GM18909 (cell line): Measurements from ENCODE around the gene TAS2R5.
"Not testable (repeated sequence)": the region's sequence is repeated elsewhere in the genome, so short reads cannot be mapped to it uniquely, and the experiment has no call there.

Experiments
- ATAC-seq: cut with Tn5 transposase; IDR thresholded peaks from one replicate; pipeline ENCODE4 v1.9.1; 2021; ENCODE audit warnings: mild to moderate bottlenecking; ENCODE audit not compliant: unreplicated experiment, poor library complexity

The TAS2R5 gene, protein sequence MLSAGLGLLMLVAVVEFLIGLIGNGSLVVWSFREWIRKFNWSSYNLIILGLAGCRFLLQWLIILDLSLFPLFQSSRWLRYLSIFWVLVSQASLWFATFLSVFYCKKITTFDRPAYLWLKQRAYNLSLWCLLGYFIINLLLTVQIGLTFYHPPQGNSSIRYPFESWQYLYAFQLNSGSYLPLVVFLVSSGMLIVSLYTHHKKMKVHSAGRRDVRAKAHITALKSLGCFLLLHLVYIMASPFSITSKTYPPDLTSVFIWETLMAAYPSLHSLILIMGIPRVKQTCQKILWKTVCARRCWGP

DNA sequence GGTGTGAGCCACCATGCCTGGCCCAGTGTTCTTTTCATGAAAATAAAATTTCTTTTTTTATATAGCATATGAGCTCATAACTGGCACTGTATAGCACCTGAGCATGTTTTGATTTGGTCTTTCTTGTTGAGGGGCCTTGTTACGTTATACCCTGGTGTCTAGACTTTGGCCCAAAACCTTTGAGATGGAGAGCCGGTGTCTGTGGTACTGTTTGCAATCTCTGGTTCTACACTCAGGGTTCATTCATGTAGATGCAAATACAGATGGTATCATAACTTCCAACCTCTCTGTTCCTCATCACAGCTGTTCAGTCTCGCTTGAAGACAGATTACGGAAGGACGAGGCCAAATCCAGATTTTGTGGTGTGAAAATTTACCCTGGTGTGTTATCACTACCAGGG is at the start of gene TAS2R5:
Gene TAS2R5, plus strand, starts transcription at position 301 of the 400 bp plus-strand sequence. CDS start 145 bp downstream, outside the sequence.
- no peak for ATAC-seq

DNA sequence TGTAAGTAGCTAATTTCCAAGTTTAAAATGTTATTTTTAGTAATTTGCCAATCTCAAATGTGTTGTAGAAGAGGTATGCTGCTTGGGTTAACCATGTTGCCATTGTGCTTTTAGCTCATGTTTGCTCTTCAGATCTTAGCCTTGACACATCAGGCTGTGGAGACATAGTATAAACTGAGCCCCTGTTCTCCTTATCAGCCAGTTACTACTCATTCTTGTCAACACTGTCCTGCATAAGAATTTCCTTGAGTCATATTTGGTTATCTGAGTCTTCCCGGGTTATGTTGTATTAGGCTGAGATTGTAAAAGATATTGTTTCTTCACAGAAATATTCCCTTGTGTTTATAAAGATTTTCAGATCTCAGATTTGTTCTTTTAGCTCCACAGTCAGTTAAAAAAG is 47.8 kb upstream of the TAS2R5 start:
- no peak for ATAC-seq

DNA sequence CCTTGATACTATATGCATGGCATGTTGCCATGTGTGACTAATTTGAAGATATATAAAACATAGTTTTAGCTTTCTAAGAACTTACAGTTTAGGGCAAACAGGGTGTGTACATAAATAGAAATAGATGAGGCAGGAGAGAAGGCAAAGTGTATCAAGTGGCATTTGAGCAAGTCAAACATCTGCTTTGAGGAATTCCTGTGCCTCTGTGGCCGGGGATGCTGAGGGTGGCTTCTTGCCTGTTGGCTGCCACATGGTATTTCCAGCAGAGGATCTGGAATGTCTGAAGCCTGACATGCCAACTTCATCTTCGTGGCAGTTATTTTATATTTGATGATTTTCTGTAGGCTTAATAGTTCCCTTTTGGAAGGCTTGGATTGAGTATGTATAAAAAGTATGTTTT is 45.9 kb upstream of the TAS2R5 start:
- ATAC-seq: no peak

DNA sequence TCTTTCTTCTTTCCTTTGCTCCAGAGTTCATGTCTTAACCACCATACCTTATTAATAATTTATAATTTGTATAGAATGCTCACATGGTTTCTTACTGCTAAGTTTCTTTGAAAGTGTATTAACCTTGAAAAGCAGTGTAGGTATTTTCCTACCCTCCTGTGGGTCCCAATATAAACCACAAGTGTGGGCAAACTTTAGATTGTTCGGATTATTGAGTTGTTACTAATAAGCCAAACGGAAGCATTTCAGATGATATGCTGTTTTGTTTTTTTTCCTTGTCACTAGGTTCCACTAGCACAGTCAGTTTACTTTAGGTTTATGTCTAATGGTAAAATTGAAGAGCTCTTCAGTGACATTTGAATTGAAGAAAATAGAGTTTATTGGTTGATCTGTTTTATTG is 41.6 kb upstream of the TAS2R5 start:
- no peak for ATAC-seq

DNA sequence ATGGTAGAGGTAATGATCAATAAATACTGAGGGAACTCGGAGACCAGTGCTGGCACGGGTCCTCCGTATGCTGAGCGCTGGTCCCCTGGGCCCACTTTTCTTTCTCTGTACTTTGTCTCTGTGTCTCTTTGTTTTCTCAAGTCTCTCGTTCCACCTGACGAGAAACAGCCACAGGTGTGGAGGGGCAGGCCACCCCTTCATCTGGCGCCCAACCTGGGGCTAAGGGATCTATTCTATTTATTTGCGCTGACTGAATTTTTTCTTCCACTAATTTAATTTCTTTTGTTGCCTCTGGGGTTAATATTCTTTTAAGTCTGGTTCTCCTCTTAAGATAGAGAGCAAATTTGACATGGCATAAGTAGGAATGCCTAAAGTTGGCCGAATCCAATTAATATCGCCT is 38.1 kb upstream of the TAS2R5 start:
- not testable (repeated sequence) for ATAC-seq

DNA sequence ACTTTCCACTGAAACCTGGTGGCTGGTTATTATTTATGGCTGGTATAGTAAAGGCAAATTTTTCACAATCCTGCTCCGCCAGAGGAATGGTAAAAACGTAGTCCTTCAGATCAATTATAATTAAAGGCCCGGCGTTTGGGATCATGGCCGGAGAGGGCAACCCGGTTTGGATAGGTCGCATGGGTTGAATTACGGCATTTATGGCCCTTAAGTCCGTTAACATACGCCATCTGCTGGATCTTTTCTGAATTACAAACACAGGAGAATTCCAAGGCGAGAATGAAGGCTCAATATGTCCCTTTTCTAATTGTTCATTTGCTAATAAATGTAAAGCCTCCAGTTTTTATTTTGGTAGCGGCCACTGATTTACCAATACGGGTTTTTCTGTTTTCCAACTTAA is 37.4 kb upstream of the TAS2R5 start:
- no peak for ATAC-seq

DNA sequence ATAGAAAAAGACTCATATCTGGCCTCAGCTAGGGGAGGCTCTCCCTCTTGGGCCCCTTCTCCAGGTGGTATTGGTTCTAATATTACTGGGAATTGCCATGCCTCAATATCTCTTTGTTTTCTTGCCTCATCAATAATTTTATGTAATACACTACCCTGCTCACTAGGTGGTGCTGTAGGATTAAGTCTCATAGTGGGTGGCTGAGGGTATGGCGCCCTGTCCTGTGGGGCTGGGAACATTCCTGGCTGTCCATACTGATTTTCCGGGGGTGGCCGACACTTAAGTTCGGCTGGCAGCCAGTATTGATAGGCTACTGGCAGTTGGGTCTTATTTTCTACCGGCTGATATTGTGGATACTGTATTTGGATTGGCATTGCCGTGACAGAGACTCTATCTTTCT is 35.1 kb upstream of the TAS2R5 start:
- ATAC-seq: no peak

DNA sequence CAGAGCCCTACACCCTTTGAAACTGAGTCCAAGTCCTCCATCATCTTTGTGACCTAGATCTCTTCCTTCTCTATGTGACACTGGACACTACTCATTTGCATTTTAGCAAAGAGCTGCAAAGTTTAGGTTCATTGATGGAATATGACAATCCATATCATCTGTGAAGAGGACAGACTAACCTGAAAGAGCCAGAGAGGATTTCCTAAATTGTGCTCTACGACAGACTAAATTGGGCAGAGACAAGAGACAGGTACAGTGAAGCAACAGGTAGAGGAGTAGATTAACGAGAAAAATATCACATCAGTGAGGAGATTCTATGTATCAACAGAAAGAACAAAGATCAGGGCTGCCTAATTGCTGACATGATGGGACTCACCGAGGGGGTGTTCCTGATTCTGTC is 26.2 kb upstream of the TAS2R5 start, which contains the start of gene TAS2R3:
Gene TAS2R3, plus strand, starts transcription at position 301 of the 400 bp plus-strand sequence. Its CDS starts 62 bp downstream, at position 363.
- no peak for ATAC-seq

DNA sequence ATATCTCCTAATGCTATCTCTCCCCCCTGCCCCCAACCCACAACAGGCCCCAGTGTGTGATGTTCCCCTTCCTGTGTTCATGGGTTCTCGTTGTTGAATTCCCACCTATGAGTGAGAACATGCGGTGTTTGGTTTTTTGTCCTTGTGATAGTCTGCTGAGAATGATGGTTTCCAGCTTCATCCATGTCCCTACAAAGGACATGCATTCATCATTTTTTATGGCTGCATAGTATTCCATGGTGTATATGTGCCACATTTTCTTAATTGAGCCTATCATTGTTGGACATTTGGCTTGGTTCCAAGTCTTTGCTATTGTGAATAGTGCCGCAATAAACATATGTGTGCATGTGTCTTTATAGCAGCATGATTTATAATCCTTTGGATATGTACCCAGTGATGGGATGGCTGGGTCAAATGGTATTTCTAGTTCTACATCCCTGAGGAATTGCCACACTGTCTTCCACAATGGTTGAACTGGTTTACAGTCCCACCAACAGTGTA is 19.9 kb upstream of the TAS2R5 start:
- ATAC-seq: not testable (repeated sequence)

DNA sequence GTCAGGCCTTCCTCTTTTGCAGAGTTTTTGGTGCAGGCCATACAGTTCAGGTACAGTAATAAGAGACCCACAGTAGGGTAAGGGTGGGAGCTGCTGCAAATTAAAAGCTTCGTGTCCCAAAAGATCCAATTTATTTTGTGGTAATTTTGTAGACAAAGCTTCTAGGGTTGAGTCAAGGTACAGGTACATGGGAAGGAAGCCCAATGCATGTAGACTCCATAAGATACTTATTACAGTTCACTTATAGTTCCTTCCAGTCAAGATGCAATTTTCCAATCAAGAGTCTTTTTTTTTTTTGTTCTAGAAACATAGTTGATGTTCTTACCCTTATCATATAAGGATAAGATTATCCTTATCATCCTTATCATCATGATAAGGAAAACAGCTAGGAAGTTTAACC is 13.6 kb upstream of the TAS2R5 start, which contains the start of gene TAS2R4:
Gene TAS2R4, plus strand, starts transcription at position 301 of the 400 bp plus-strand sequence. CDS start 1,815 bp downstream, outside the sequence.
- ATAC-seq: no peak

DNA sequence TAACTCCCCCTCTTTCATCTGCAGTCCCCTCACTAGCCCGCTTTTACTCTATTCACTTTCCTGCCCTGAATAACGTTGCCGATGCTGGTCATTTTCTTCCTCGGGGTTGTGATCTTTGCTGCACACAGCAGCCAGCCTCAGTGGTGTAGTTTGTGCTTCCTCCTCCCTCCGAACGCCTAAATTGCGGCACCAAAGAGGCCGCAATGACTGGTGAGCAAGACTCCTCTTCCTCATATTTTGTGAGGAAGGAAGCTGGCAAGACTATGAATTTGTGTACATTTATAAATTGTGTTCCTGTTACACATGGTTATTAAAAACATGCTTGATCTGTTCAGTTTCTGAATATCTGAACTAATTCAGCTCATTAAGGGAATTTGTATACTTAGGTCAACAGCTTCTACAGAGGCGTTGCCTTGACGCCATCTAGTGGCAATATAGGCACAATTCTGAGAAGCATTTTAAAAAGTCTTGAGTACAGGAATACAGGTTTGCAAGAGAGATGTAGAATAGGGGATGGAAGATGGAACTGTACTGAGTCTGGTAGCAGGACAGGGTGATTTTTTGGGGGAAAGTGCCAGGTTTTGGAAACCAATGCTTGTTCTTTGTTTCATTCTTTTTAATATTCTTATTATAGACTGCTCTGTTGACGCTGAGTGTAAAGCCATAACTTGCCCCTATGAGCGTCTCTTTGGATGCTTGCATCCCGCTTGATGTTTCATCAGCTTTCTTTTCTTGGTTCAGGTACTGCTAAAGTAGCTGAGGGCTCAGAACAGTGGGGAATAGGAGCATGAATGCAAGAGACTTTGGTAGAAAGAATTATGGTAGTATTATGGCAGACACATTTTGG is 4.1 kb upstream of the TAS2R5 start:
- ATAC-seq: peak; percentile 75

DNA sequence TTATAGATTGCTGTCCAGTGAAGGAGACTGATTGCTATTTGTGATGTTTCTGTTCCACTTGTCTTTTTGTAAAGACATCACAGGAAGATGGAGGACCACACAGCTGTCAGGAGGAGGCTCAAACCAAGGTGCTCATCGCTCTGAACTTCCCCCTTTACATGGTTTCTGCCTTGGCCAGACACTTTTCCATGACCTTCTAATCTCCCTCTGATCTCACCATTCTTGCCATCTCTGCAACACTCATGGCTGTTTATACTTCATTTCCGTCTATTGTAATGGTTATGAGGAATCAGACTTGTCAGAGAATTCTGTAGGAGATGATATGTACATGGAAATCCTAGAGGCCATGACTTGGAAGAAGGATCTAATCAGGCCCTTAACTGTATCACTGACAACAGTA is 1.7 kb upstream of the TAS2R5 start:
- no peak for ATAC-seq

DNA sequence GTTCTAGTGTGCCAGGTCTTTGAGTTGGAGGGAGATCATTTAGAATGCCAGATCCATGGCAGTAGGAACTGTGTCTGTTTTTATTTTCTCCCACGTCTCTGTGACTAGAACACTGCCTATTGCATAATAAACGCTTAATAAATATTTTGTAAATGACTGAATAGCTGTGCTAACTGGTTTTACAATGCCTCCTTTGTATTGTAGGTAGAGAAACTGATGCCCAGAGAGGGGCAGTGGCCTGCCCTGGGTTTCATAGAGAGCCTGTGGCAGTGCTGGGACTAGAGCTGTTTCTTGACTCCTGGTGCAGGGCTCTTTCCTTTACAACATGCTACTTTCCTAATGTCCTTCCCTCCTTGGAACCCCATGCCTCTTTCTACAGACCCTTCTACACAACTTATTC is 2.5 kb downstream of the TAS2R5 start:
- ATAC-seq: no peak

DNA sequence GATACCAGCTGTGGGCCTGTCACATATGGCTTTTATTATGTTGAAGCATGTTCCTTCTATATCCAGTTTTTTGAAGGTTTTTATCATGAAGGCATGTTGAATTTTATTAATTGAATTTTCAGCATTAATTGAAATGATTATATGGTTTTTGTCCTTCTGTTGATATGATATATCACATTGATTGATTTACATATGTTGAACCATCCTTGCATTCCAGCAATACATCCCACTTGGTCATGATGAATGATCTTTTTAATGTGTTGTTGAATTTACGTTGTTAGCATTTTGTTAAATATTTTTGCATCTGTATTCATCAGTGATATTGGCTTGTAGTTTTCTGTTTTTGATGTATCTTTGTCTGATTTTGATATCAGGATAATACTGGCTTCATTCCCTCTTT is 30.1 kb downstream of the TAS2R5 start:
- no peak for ATAC-seq

DNA sequence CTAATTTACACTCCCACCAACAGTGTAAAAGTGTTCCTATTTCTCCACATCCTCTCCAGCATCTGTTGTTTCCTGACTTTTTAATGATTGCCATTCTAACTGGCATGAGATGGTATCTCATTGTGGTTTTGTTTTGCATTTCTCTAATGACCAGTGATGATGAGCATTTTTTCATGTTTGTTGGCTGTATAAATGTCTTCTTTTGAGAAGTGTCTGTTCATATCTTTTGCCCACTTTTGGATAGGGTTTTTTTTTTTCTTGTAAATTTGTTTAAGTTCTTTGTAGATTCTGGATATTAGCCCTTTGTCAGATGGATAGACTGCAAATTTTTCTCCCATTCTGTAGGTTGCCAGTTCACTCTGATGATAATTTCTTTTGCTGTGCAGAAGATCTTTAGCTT is 32.4 kb downstream of the TAS2R5 start:
- ATAC-seq: not testable (repeated sequence)

DNA sequence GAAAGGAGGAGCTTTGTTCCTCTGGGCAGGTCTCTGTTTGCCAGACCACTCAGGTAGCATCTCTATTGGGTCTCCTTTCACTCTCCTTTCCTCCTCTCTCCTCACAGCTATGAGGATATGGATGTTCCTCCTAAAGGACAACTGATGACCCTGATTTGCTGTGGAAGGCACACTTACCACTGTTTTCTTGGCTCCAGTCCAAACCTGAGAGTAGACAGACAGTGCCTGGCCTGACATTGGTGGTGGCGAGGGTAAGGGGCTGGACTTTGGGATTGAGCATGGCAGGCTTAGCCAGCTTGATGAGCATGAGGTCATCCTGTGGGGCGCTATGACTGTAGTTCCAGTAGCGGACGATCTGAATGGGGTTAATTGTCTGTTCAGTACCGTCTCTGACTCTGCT is 47.7 kb downstream of the TAS2R5 start:
- ATAC-seq: no peak

DNA sequence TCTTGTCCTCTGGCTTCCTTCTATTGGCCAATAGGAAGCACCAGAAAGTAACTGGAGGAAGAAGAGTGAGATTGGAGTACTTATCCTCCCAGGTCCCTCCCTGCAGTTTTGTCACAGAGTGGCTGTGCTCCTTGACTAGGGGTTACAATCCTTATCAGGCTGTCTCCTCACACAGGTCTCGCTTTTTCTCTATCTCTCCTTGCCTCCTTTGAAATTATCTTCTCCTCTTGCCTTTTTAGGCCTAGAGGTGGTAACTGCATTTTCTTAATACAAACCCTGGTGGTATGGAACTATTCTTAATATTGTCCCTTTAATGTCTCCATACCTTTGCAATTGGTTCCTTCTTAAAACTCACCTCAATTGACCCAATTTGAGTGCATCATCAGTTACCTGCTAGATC is 48.6 kb downstream of the TAS2R5 start:
- ATAC-seq: no peak

DNA sequence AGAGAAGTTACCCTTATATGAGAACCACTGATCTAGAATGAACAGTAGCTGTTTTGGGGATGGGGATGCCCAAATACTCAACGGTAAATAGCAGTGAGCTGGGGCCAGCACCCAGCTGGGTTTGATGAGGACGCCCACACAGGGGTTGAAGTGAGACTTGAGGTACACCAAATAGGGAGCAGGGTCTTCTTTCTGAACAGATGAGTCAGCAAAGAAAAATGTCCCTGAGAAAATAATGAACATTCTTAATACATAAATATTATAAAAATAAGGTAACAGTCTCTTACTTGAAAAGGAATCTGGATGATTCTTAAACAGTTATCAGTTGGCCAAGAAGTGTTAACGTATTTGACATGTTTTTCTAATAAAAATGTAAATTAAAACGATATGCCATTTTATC is 49.2 kb downstream of the TAS2R5 start:
- no peak for ATAC-seq

DNA sequence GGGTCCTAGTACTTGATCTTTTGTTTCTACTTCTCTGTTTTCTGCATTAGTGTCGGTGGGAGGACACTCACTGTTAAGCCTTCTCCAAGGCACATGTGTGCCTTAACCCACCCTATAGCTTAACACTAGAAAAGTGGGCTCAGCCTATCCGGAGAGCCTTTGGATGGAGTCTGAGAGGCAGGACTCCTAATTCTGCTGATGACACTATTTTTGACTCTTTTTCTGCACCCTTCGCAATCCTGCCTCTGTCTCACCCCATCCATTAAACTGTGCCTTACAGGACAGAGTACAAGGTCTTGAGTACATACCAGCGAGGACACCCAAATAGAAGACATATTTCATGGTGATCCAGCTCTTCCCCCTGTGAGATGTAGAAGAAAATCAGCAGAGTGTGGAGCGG is 50.7 kb downstream of the TAS2R5 start:
- no peak for ATAC-seq
